ENCODE results near the gene KCNK3.

Gene KCNK3

GRCh38 chr2:26729311-26729710, 36.8 kb downstream of the KCNK3 start:
- no peak for DNase-seq (ENCODE audit: low read depth)
- TF ChIP-seq CTCF (IDR thresholded peaks at IDR 0.05; ENCODE audit: control insufficient read depth, extremely low read depth, insufficient read depth) = no peak
- no peak overlapping the region for H3K4me3 ChIP-seq (ENCODE audit: low read depth, low read length)

DNA sequence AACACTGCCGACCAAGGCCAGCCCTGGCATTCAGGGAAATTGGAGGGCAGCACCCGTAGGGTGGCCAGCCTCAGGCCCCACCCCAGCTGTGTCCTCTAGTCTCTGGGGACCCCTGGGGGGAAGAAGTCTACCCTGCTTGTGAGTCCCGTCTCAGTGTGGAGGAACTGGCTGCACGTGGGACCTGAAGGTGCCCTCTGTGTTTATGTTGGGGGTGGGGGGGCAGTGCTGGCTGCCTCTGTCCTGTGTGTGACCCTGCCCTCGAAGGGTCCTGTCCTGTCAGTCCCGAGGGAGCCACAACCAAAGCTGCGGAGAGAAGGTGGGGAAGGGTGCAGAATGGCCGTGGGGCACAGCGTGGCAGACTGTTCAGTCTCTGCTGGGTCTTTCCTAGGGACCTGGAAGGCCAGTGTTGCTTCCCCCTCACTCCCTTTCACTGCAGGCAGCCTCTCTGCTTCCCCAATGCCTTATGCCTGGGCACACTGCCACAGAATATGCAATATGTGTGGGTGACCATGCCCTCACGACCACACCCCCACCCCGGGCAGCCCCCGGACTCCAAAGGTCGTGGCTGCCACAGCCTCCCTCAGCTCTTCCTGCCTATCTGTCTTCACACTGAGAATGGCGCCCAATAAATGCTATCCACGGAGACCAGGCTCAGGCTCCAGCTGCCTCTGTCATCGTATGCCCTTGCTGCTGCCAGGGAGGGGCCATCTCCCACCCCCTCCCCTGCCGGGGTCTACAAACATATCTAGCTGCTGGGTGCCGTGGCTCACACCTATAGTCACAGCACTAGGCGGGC, 38.2 kb downstream of the KCNK3 start:
- TF ChIP-seq CTCF (IDR thresholded peaks at IDR 0.05; ENCODE audit: control insufficient read depth, extremely low read depth, insufficient read depth) = no peak
- DNase-seq (ENCODE audit: low read depth) = no peak
- H3K4me3 ChIP-seq (ENCODE audit: low read depth, low read length) = no peak overlapping the region

- no peak for TF ChIP-seq CTCF (IDR thresholded peaks at IDR 0.05; ENCODE audit: control insufficient read depth, extremely low read depth, insufficient read depth)
- DNase-seq (ENCODE audit: low read depth) = no peak
- no peak overlapping the region for H3K4me3 ChIP-seq (ENCODE audit: low read depth, low read length)
These were observed 39.2 kb downstream of the KCNK3 start for GRCh38 chr2:26731714-26732113.

DNA sequence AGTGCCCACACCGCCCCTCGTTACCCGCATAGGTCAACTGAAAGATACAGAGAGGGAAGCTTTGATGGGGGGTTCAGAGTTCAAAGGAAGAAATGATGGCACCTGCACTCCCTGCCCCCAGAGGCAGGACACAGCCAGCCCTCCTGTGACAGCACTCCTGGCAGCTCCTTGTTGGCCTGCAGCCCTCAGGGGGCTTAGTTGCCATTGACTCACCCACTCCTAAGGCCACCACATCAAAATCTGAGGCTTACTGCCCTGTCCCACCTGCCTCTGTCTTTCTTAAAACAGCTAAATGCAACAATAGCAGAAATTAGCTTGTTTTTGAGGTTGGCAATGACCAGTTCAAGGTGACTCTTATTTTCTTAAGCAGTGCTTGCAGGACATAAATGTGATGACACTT, 39.9 kb downstream of the KCNK3 start:
- TF ChIP-seq CTCF (IDR thresholded peaks at IDR 0.05; ENCODE audit: control insufficient read depth, extremely low read depth, insufficient read depth) = no peak
- H3K4me3 ChIP-seq (ENCODE audit: low read depth, low read length) = no peak overlapping the region
- DNase-seq (ENCODE audit: low read depth) = no peak

GRCh38 chr2:26733413-26733812, 40.9 kb downstream of the KCNK3 start:
- no peak overlapping the region for H3K4me3 ChIP-seq (ENCODE audit: low read depth, low read length)
- no peak for TF ChIP-seq CTCF (IDR thresholded peaks at IDR 0.05; ENCODE audit: control insufficient read depth, extremely low read depth, insufficient read depth)
- DNase-seq (ENCODE audit: low read depth) = no peak

DNA sequence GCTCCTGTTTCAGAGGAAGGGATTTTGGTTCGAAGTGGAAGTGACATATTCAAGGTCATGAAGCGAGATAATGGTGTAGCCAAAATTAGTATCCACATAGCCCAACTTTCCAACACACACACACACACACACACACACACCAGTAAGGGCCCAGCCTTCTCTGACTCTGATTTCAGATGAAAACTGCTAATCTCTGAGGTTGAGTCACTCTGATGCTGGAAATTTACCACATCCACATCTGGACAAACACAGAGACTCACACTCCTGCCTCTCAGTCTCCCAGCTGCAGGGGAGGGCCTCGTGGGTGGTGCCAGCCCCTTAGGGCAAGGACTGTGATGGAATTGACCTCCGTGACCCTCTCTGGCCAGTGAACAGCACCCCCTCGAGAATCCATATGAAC, 42.6 kb downstream of the KCNK3 start:
- no peak for TF ChIP-seq CTCF (IDR thresholded peaks at IDR 0.05; ENCODE audit: control insufficient read depth, extremely low read depth, insufficient read depth)
- H3K4me3 ChIP-seq (ENCODE audit: low read depth, low read length) = no peak overlapping the region
- no peak for DNase-seq (ENCODE audit: low read depth)
